Adrenal gland (tissue), 5 donors: ENCODE results near the gene ZNF503.

Experiments used
- POLR2A ChIP-seq, 2 donors: fragments of 450-650 bp; IDR thresholded peaks; one replicate each; pipeline ENCODE4 v1.6.1; 2017; ENCODE audit warnings: antibody characterized with exemption in 2 of 2, mild to moderate bottlenecking in 2 of 2, moderate library complexity in 1 of 2
- TF ChIP-seq, protein P1 (sequence below), 6 experiments: fragments of 450-650 bp in 4 of 6; fragments of 200-600 bp in 2 of 6; sonication (generic) in 1 of 6; IDR thresholded peaks; 1 replicate in 5 of 6; 2 replicates in 1 of 6; pipeline versions ENCODE4 v1.5.1 to v1.8.0; 2016 to 2021; ENCODE audit warnings: antibody characterized with exemption in 6 of 6, mild to moderate bottlenecking in 2 of 6, moderate library complexity in 1 of 6
- donor health status: DM: no; HTN: no; CAD: no.

- TF ChIP-seq, protein P1, sequence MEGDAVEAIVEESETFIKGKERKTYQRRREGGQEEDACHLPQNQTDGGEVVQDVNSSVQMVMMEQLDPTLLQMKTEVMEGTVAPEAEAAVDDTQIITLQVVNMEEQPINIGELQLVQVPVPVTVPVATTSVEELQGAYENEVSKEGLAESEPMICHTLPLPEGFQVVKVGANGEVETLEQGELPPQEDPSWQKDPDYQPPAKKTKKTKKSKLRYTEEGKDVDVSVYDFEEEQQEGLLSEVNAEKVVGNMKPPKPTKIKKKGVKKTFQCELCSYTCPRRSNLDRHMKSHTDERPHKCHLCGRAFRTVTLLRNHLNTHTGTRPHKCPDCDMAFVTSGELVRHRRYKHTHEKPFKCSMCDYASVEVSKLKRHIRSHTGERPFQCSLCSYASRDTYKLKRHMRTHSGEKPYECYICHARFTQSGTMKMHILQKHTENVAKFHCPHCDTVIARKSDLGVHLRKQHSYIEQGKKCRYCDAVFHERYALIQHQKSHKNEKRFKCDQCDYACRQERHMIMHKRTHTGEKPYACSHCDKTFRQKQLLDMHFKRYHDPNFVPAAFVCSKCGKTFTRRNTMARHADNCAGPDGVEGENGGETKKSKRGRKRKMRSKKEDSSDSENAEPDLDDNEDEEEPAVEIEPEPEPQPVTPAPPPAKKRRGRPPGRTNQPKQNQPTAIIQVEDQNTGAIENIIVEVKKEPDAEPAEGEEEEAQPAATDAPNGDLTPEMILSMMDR (IDR thresholded peaks at IDR 0.05): no peak
- TF ChIP-seq POLR2A (IDR thresholded peaks at IDR 0.05): no peak
These were observed 30.6 kb upstream of the ZNF503 start for GRCh38 chr10:75432176-75432575.
